ENCODE measurements around the gene KIF26A. TPM values are rescaled to one million over a fixed set of nuclear protein-coding genes. Genes with fewer than 3 reads are reported as not detected.

KIF26A gene
- total RNA-seq, 3 donors from 2014 or later, result 1.4 to 4.6 (median 2.2) TPM

DNA sequence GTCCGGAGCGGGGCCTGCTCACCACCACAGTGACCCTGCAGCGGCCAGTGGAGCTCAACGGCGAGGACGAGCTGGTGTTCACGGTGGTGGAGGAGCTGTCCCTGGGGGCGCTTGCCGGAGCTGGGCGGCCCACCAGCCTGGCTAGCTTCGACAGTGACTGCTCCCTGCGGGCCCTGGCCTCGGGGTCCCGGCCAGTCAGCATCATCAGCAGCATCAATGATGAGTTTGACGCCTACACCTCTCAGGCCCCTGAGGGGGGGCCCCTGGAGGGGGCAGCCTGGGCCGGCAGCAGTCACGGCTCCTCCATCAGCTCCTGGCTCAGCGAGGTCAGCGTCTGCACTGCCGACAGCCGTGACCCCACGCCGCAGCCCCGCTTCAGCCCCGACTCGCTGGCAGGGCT lies 37.4 kb downstream of the KIF26A start:
- Histone ChIP-seq H3K9me3 (no peaks in the 10 kb centered on the region), H3K4me1 (no peaks in the 10 kb centered on the region), H3K27me3 (peaks cover 0 to 38% of the 10 kb centered on the region in 2 donors), H3K36me3 (no peaks in the 10 kb centered on the region), H3K27ac (no peak overlapping the region), H3K4me3 (no peak overlapping the region)
- no peak for DNase-seq (ENCODE audit: low spot score in 2 of 2)
- no peak for TF ChIP-seq POLR2A (IDR thresholded peaks at IDR 0.05)
- TF ChIP-seq POLR2AphosphoS5 (IDR thresholded peaks at IDR 0.05), result no peak
- TF ChIP-seq, protein P1, sequence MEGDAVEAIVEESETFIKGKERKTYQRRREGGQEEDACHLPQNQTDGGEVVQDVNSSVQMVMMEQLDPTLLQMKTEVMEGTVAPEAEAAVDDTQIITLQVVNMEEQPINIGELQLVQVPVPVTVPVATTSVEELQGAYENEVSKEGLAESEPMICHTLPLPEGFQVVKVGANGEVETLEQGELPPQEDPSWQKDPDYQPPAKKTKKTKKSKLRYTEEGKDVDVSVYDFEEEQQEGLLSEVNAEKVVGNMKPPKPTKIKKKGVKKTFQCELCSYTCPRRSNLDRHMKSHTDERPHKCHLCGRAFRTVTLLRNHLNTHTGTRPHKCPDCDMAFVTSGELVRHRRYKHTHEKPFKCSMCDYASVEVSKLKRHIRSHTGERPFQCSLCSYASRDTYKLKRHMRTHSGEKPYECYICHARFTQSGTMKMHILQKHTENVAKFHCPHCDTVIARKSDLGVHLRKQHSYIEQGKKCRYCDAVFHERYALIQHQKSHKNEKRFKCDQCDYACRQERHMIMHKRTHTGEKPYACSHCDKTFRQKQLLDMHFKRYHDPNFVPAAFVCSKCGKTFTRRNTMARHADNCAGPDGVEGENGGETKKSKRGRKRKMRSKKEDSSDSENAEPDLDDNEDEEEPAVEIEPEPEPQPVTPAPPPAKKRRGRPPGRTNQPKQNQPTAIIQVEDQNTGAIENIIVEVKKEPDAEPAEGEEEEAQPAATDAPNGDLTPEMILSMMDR (IDR thresholded peaks at IDR 0.05), result no peak
- intact Hi-C loops (cut with DNase I; ENCODE audit: low total_unique reads), result no loop called here

DNA sequence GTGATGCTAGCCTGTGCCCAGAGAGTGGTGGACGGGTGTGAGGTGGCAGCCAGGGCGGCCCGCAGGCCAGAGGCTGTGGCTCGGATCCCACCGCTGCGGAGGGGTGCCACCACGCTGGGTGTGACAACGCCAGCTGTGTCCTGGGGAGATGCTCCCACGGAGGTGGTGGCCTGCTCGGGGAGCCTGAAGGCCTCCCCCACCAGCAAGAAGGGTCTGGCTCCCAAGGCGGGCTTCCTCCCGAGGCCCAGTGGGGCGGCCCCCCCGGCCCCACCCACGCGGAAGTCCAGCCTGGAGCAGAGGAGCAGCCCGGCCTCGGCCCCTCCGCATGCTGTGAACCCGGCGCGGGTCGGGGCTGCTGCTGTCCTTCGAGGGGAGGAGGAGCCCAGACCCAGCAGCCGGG lies 38.2 kb downstream of the KIF26A start:
- peaks cover 0 to 40% of the 10 kb centered on the region in 2 donors for H3K27me3 ChIP-seq
- no peak overlapping the region for H3K27ac ChIP-seq
- TF ChIP-seq POLR2AphosphoS5 (IDR thresholded peaks at IDR 0.05) (no peak), POLR2A (IDR thresholded peaks at IDR 0.05) (no peak)
- TF ChIP-seq, protein P1 (IDR thresholded peaks at IDR 0.05), result no peak
- intact Hi-C loops (cut with DNase I; ENCODE audit: low total_unique reads), result no loop called here
- H3K4me3 ChIP-seq, result no peak overlapping the region
- no peak for DNase-seq (ENCODE audit: low spot score in 2 of 2)
- no peaks in the 10 kb centered on the region for H3K9me3 ChIP-seq
- H3K4me1 ChIP-seq, result no peaks in the 10 kb centered on the region
- no peaks in the 10 kb centered on the region for H3K36me3 ChIP-seq

DNA sequence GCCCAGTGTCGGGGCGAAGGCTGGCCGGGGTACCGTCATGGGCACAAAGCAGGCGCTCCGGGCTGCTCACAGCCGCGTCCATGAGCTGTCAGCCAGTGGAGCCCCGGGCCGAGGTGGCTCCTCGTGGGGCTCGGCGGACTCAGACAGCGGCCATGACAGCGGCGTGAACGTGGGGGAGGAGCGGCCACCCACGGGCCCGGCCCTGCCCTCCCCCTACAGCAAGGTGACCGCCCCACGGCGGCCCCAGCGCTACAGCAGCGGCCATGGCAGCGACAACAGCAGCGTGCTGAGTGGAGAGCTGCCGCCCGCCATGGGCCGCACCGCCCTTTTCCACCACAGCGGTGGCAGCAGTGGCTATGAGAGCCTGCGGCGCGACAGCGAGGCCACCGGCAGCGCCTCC lies 39.0 kb downstream of the KIF26A start:
- intact Hi-C loops (cut with DNase I; ENCODE audit: low total_unique reads), result no loop called here
- Histone ChIP-seq H3K36me3 (no peaks in the 10 kb centered on the region), H3K27me3 (peaks cover 0 to 44% of the 10 kb centered on the region in 2 donors)

DNA sequence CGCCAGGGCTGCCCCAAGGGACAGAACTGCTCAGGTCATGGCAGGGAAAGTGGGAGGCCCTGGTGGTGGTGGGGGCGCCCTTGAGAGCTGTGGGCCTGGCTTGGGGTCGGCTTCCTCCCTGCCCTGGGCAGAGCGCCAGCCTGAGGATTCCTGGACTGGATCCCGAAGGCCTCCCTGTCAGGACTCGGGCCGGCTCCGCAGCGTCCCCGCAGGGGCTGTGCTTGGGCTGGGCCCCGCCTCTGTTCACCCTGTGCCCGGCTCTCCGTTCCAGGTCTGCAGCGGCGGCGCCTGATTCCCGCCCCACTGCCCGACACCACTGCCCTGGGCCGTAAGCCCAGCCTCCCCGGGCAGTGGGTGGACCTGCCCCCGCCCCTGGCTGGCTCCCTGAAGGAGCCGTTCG lies 39.9 kb downstream of the KIF26A start:
- H3K4me3 ChIP-seq, result no peak overlapping the region
- TF ChIP-seq POLR2A (IDR thresholded peaks at IDR 0.05), result no peak
- TF ChIP-seq, protein P1 (IDR thresholded peaks at IDR 0.05), result no peak
- TF ChIP-seq POLR2AphosphoS5 (IDR thresholded peaks at IDR 0.05), result no peak
- H3K36me3 ChIP-seq, result no peaks in the 10 kb centered on the region
- no peak for DNase-seq (ENCODE audit: low spot score in 2 of 2)
- H3K27me3 ChIP-seq, result peaks cover 0 to 40% of the 10 kb centered on the region in 2 donors
- no peak overlapping the region for H3K27ac ChIP-seq
- H3K4me1 ChIP-seq, result no peaks in the 10 kb centered on the region
- intact Hi-C loops (cut with DNase I; ENCODE audit: low total_unique reads), result no loop called here
- no peaks in the 10 kb centered on the region for H3K9me3 ChIP-seq

More for the DNA sequence above, 39.0 kb downstream of the KIF26A start:
- DNase-seq (ENCODE audit: low spot score in 2 of 2), result no peak
- Histone ChIP-seq H3K4me3 (no peak overlapping the region), H3K4me1 (no peaks in the 10 kb centered on the region), H3K27ac (no peak overlapping the region), H3K9me3 (no peaks in the 10 kb centered on the region)
- TF ChIP-seq, protein P1 (IDR thresholded peaks at IDR 0.05), result no peak
- TF ChIP-seq POLR2AphosphoS5 (IDR thresholded peaks at IDR 0.05), result no peak
- TF ChIP-seq POLR2A (IDR thresholded peaks at IDR 0.05), result no peak

DNA sequence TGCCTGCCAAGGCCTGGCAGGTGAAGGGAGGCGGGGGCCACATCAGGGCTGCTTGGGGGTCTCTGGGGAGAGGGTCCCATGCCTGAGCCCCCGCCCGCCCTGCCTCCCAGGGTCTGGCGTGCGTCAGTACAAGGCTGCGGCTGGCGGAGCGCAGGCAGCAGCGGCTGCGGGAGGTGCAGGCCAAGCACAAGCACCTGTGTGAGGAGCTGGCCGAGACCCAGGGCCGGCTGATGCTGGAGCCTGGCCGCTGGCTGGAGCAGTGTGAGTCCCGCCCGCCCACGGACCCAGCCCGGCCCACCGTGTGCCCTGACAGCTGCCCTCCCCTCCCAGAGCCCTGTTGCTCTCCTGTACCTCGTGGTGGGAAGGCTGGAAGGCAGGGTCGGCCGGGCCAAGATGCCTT lies 40.7 kb downstream of the KIF26A start:
- no peak for DNase-seq (ENCODE audit: low spot score in 2 of 2)
- Histone ChIP-seq H3K36me3 (no peaks in the 10 kb centered on the region), H3K9me3 (no peaks in the 10 kb centered on the region), H3K4me3 (no peak overlapping the region), H3K27ac (no peak overlapping the region), H3K4me1 (no peaks in the 10 kb centered on the region), H3K27me3 (peaks cover 0 to 48% of the 10 kb centered on the region in 2 donors)
- TF ChIP-seq POLR2AphosphoS5 (IDR thresholded peaks at IDR 0.05), result no peak
- no peak for TF ChIP-seq POLR2A (IDR thresholded peaks at IDR 0.05)
- TF ChIP-seq, protein P1 (IDR thresholded peaks at IDR 0.05), result no peak
- intact Hi-C loops (cut with DNase I; ENCODE audit: low total_unique reads), result no loop called here

Measured in breast epithelium (tissue), 4 donors.